ENCODE results near the gene HGS.

HGS gene

DNA sequence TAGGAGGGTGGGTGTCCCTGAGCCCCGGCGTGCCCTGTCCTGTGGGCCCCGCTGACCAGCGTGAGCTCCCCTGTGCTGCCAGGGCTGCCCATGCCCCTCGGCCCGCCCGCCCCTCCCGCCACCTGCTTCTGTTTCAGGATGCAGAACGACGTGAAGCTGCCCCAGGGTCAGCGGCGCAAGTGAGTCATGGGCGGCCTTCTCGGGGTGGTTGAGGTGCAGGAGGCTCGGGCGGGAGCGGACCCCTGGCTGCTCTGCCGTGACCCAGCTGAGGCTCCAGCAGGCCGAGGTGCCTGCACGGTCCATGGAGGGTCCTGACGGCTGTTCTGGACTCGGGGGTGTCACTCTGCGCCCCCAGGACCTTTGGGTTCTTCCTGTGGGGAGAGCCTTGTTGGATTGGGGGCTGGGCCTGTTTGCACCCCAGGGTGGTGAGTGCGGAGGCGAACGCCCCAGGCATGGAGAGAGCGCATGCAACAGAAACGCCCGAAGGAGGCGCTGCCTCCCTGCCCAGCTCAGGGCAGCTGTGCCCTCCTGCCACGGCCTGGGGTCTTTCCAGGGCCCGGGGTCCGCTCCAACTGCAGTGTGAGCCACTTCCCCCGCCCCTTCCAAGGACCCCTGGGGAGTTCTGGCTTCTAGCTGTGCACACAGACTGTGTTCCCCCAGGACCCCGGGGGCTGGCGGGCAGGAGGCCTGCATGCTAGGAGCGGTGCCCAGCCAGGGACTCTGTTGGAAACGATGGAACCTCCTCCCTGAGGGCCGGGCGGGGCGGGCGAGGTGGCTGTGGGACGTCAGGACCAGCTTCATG is 32.3 kb downstream of the HGS start:
- ChIA-PET POLR2A (interaction anchor here (7.5 kb wide), 1 partner anchor 13 kb away, joined by 76 read pairs; the partner anchor contains the start of gene MRPL12), CTCF (no interaction called here)
- TF ChIP-seq L3MBTL2 (conservative IDR thresholded peaks at IDR 0.05) (no peak), ARNT (IDR thresholded peaks at IDR 0.05) (no peak), NFRKB (IDR thresholded peaks at IDR 0.05) (no peak), ELF4 (IDR thresholded peaks at IDR 0.05) (no peak), FOXK2 (IDR thresholded peaks at IDR 0.05) (no peak), ZNF384 (IDR thresholded peaks at IDR 0.05) (no peak), FOXM1 (IDR thresholded peaks at IDR 0.05; ENCODE audit: borderline replicate concordance) (no peak), LEF1 (IDR thresholded peaks at IDR 0.05; ENCODE audit: borderline replicate concordance) (no peak), SP1 (IDR thresholded peaks at IDR 0.05) (no peak), TARDBP (IDR thresholded peaks at IDR 0.05) (no peak), SUZ12 (IDR thresholded peaks at IDR 0.05) (no peak), FOXA1 (IDR thresholded peaks at IDR 0.05) (no peak), HDGF (IDR thresholded peaks at IDR 0.05; ENCODE audit: borderline replicate concordance) (no peak), CTBP1 (IDR thresholded peaks at IDR 0.05; ENCODE audit: borderline replicate concordance) (no peak)
- TF ChIP-seq, protein P1, sequence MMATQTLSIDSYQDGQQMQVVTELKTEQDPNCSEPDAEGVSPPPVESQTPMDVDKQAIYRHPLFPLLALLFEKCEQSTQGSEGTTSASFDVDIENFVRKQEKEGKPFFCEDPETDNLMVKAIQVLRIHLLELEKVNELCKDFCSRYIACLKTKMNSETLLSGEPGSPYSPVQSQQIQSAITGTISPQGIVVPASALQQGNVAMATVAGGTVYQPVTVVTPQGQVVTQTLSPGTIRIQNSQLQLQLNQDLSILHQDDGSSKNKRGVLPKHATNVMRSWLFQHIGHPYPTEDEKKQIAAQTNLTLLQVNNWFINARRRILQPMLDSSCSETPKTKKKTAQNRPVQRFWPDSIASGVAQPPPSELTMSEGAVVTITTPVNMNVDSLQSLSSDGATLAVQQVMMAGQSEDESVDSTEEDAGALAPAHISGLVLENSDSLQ (IDR thresholded peaks at IDR 0.05), result no peak
- no peak for DNase-seq (ENCODE audit: extremely low spot score)

DNA sequence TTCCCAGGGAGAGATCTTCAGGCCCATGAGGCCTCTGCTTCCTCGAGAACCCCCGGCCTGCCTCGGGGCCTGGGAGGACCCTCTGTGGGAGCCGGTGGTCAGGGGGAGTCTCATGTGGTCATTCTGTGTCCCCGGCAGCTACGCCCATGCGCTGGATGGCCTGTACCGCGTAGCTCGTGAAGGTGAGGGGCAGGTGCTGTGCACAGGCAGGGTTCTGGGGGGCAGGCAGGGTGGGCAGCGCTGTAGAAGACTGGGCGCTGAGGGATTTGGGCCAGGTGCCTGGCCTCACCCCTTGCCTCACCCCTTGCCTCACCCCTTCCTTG is 32.8 kb downstream of the HGS start:
- CTCF ChIA-PET, result no interaction called here
- TF ChIP-seq CTBP1 (IDR thresholded peaks at IDR 0.05; ENCODE audit: borderline replicate concordance) (no peak), ARNT (IDR thresholded peaks at IDR 0.05) (no peak), L3MBTL2 (conservative IDR thresholded peaks at IDR 0.05) (no peak), FOXM1 (IDR thresholded peaks at IDR 0.05; ENCODE audit: borderline replicate concordance) (no peak), LEF1 (IDR thresholded peaks at IDR 0.05; ENCODE audit: borderline replicate concordance) (no peak), SP1 (IDR thresholded peaks at IDR 0.05) (no peak), SUZ12 (IDR thresholded peaks at IDR 0.05) (no peak), BHLHE40 (IDR thresholded peaks at IDR 0.05; ENCODE audit: borderline replicate concordance) (no peak), HDGF (IDR thresholded peaks at IDR 0.05; ENCODE audit: borderline replicate concordance) (no peak), ZNF384 (IDR thresholded peaks at IDR 0.05) (no peak), NFRKB (IDR thresholded peaks at IDR 0.05) (no peak), FOXK2 (IDR thresholded peaks at IDR 0.05) (no peak), ELF4 (IDR thresholded peaks at IDR 0.05) (no peak), TARDBP (IDR thresholded peaks at IDR 0.05) (no peak), FOXA1 (IDR thresholded peaks at IDR 0.05) (no peak)
- TF ChIP-seq, protein P1 (IDR thresholded peaks at IDR 0.05), result no peak
- no peak for DNase-seq (ENCODE audit: extremely low spot score)
- POLR2A ChIA-PET, result interaction anchor here (7.5 kb wide), 1 partner anchor 14 kb away, joined by 76 read pairs; the partner anchor contains the start of gene MRPL12

DNA sequence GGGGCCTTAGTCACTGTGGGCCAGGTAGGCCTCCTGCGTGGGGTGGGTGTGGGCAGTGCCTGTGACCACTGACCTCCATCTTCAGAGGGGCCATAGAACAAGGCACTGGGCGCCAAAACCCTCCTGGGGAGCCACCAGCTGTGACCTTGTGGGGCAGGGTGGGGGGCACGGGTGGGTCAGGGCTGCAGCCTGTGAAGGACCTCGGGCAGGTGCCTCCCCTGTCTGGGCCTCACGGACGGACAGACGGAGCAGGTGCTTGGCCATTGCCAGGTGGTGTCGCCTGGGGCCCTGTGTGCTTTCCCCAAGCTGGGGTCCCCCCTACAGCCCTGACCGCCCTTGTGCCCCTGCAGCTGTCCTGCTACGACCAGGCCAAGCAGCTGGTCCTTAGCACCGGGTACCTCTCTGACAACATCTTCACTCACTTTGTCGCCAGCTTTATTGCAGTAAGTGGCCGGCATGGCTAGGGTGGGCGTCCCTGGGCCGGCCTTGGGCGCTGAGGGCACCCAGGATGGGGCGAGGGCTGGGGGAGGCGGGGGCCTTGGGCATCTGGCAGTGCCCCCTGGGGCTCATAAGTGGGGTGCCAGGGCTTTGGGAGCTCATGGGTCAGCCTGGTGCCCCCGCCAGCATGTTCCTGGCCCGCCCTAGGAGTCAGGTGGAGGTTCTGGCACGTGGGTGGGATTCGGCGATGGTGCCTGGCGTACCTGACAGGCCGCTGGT is 33.4 kb downstream of the HGS start:
- no peak for TF ChIP-seq TARDBP (IDR thresholded peaks at IDR 0.05)
- TF ChIP-seq ELF4 (IDR thresholded peaks at IDR 0.05), result no peak
- TF ChIP-seq FOXM1 (IDR thresholded peaks at IDR 0.05; ENCODE audit: borderline replicate concordance), result no peak
- TF ChIP-seq, protein P1 (IDR thresholded peaks at IDR 0.05), result no peak
- TF ChIP-seq L3MBTL2 (conservative IDR thresholded peaks at IDR 0.05), result no peak
- no peak for TF ChIP-seq SUZ12 (IDR thresholded peaks at IDR 0.05)
- TF ChIP-seq FOXK2 (IDR thresholded peaks at IDR 0.05), result no peak
- TF ChIP-seq HDGF (IDR thresholded peaks at IDR 0.05; ENCODE audit: borderline replicate concordance), result no peak
- TF ChIP-seq CTBP1 (IDR thresholded peaks at IDR 0.05; ENCODE audit: borderline replicate concordance), result no peak
- TF ChIP-seq NFRKB (IDR thresholded peaks at IDR 0.05), result no peak
- no peak for TF ChIP-seq SP1 (IDR thresholded peaks at IDR 0.05)
- TF ChIP-seq ARNT (IDR thresholded peaks at IDR 0.05), result no peak
- TF ChIP-seq ZNF384 (IDR thresholded peaks at IDR 0.05), result no peak
- TF ChIP-seq LEF1 (IDR thresholded peaks at IDR 0.05; ENCODE audit: borderline replicate concordance), result no peak
- TF ChIP-seq FOXA1 (IDR thresholded peaks at IDR 0.05), result no peak
- TF ChIP-seq BHLHE40 (IDR thresholded peaks at IDR 0.05; ENCODE audit: borderline replicate concordance), result no peak
- POLR2A ChIA-PET, result interaction anchor here (7.5 kb wide), 1 partner anchor 14 kb away, joined by 76 read pairs; the partner anchor contains the start of gene MRPL12
- no peak for DNase-seq (ENCODE audit: extremely low spot score)
- CTCF ChIA-PET, result interaction anchor here (1.0 kb wide), 1 partner anchor 16 kb away, joined by 3 read pairs; no protein-coding TSS in a partner anchor

DNA sequence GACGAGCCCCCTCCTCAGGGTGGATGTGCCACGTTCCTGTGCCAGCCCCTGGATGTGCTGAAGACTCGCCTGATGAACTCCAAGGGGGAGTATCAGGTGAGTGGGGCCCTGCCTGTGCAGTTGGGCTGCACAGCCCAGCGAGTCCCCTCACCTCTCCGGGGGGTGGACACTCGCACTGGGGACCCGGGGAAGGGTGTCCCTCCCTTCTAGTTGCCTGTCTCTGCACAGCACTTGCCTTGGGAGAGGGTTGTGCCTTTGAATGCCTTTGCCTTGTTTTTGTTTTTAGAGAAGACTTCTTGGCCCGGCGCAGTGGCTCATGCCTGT is 33.9 kb downstream of the HGS start:
- POLR2A ChIA-PET, result interaction anchor here (7.5 kb wide), 1 partner anchor 15 kb away, joined by 76 read pairs; the partner anchor contains the start of gene MRPL12
- TF ChIP-seq HDGF (IDR thresholded peaks at IDR 0.05; ENCODE audit: borderline replicate concordance), result no peak
- no peak for TF ChIP-seq NFRKB (IDR thresholded peaks at IDR 0.05)
- TF ChIP-seq L3MBTL2 (conservative IDR thresholded peaks at IDR 0.05), result no peak
- no peak for TF ChIP-seq LEF1 (IDR thresholded peaks at IDR 0.05; ENCODE audit: borderline replicate concordance)
- no peak for DNase-seq (ENCODE audit: extremely low spot score)
- CTCF ChIA-PET, result interaction anchor here (1.0 kb wide), 1 partner anchor 15 kb away, joined by 3 read pairs; no protein-coding TSS in a partner anchor

DNA sequence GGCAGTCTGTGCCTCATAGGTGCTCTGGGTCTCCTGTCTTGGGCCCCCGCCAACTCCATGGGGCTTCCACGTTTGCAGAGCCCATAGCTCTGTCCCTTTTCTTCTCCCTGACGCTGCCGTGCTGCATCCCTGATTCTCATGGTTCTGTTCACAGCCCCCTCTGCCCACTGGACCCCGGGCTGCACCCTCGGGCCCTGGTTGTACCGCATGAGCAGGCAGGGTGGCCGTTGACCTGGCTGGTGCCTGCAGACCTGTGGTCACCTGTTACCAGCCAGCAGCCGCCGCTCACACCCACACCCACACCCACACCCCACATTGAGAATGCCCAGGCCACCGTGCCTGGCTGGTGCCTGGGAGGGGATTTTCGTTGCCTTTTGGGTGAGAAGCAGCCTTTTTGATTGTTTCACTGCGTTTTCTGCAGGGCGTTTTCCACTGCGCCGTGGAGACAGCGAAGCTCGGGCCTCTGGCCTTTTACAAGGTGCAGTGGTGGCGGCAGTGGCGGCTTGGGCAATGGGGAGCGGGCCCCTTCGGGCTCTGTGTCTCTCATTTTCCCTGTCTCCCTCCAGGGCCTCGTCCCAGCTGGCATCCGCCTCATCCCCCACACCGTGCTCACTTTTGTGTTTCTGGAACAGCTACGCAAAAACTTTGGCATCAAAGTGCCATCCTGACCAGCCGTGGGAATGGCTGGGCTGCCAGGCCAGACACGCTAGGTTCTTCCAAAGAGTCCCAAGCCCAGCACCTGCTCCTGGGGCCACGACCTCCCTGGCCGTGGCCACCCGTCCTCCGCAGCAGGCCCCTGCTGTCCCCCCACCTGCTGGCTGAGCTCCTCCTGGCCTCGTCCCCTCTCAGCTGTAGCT is 35.8 kb downstream of the HGS start:
- POLR2A ChIA-PET, result interaction anchor here (1.6 kb wide), 1 partner anchor 16 kb away, joined by 9 read pairs; the partner anchor contains the start of gene MRPL12
- no peak for DNase-seq (ENCODE audit: extremely low spot score)
- TF ChIP-seq TARDBP (IDR thresholded peaks at IDR 0.05) (no peak), SUZ12 (IDR thresholded peaks at IDR 0.05) (no peak), FOXK2 (IDR thresholded peaks at IDR 0.05) (no peak)
- CTCF ChIA-PET, result no interaction called here
